ENCODE results near the gene UBE2U. TPM values are rescaled to one million over a fixed set of nuclear protein-coding genes. Genes with fewer than 3 reads are reported as not detected.

UBE2U gene, protein sequence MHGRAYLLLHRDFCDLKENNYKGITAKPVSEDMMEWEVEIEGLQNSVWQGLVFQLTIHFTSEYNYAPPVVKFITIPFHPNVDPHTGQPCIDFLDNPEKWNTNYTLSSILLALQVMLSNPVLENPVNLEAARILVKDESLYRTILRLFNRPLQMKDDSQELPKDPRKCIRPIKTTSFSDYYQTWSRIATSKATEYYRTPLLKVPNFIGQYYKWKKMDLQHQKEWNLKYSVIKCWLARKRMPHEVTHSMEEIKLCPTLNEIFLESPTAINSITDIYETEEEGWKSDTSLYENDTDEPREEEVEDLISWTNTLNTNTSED
- not detected for polyA plus RNA-seq (2013, experiment 1 of 2)
- polyA plus RNA-seq (2013, experiment 2 of 2) = not detected

GRCh38 chr1:64203420-64203819, at the start of gene UBE2U:
Gene UBE2U (plus strand): TSS chr1:64203623. CDS start chr1:64204051, 428 bp downstream.
- no peaks in the 10 kb centered on the region for H3K9me3 ChIP-seq (ENCODE audit: insufficient read depth, low read depth, low read length)
- no peak within 1 kb of the TSS for H3K27ac ChIP-seq (ENCODE audit: low read depth, low read length)
- H3K4me1 ChIP-seq (ENCODE audit: insufficient read depth, low read length) = no peaks in the 10 kb centered on the region
- no peaks in the 10 kb centered on the region for H3K36me3 ChIP-seq (ENCODE audit: insufficient read depth, low read length)
- WGBS = 96% methylated on average over 23 of the region's 23 CpGs
- H3K27me3 ChIP-seq (ENCODE audit: insufficient read depth, low read length) = no peaks in the 10 kb centered on the region
- no peak within 1 kb of the TSS for H3K9ac ChIP-seq (ENCODE audit: low read depth, low read length)
- no peak within 1 kb of the TSS for H3K4me3 ChIP-seq (ENCODE audit: low read length)

GRCh38 chr1:64155278-64155677, 48.1 kb upstream of the UBE2U start:
- WGBS = 60% methylated on average over 1 of the region's 1 CpG
- Histone ChIP-seq H3K4me1 (ENCODE audit: insufficient read depth, low read length) (peaks cover 16% of the 10 kb centered on the region), H3K27me3 (ENCODE audit: insufficient read depth, low read length) (no peaks in the 10 kb centered on the region), H3K27ac (ENCODE audit: low read depth, low read length) (no peak overlapping the region), H3K36me3 (ENCODE audit: insufficient read depth, low read length) (peaks cover 21% of the 10 kb centered on the region), H3K4me3 (ENCODE audit: low read length) (no peak overlapping the region), H3K9ac (ENCODE audit: low read depth, low read length) (no peak overlapping the region), H3K9me3 (ENCODE audit: insufficient read depth, low read depth, low read length) (no peaks in the 10 kb centered on the region)

GRCh38 chr1:64161357-64161941, 42.0 kb upstream of the UBE2U start:
- 80% methylated on average over 1 of the region's 1 CpG for WGBS
- Histone ChIP-seq H3K4me3 (ENCODE audit: low read length) (no peak overlapping the region), H3K9me3 (ENCODE audit: insufficient read depth, low read depth, low read length) (no peaks in the 10 kb centered on the region), H3K27ac (ENCODE audit: low read depth, low read length) (no peak overlapping the region), H3K4me1 (ENCODE audit: insufficient read depth, low read length) (peaks cover 2% of the 10 kb centered on the region; the same call in 1 of the 2 replicates), H3K36me3 (ENCODE audit: insufficient read depth, low read length) (peaks cover 58% of the 10 kb centered on the region), H3K9ac (ENCODE audit: low read depth, low read length) (no peak overlapping the region), H3K27me3 (ENCODE audit: insufficient read depth, low read length) (no peaks in the 10 kb centered on the region)

DNA sequence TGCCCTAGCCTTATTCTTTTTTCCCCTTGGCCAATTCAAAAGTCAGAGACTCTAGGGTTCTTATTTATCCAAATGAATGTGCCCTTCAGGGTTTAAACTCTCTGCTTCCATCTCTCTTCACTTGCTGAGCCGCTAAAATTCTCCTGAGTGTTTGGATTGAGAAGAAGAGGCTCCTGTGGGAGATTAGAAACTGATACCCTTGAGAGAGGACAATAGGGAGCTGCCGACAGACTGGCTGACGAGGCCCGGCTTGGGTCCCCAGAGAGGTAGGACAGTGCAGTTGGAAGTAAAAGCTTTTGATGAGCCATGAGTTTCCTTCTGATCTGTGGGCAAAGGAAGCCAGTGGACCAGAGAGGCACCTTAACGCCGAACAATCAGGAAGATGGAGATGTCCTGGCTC, 41.3 kb upstream of the UBE2U start:
- 0 out of 2 replicates have a peak overlapping the region, but pooled peaks have one; percentile 8 for H3K27ac ChIP-seq (ENCODE audit: low read depth, low read length)
- no peak overlapping the region for H3K9ac ChIP-seq (ENCODE audit: low read depth, low read length)
- no peaks in the 10 kb centered on the region for H3K9me3 ChIP-seq (ENCODE audit: insufficient read depth, low read depth, low read length)
- no peaks in the 10 kb centered on the region for H3K27me3 ChIP-seq (ENCODE audit: insufficient read depth, low read length)
- H3K36me3 ChIP-seq (ENCODE audit: insufficient read depth, low read length) = peaks cover 63% of the 10 kb centered on the region
- no peak overlapping the region for H3K4me3 ChIP-seq (ENCODE audit: low read length)
- 87% methylated on average over 6 of the region's 6 CpGs for WGBS
- peaks cover 2% of the 10 kb centered on the region; the same call in 1 of the 2 replicates for H3K4me1 ChIP-seq (ENCODE audit: insufficient read depth, low read length)

DNA sequence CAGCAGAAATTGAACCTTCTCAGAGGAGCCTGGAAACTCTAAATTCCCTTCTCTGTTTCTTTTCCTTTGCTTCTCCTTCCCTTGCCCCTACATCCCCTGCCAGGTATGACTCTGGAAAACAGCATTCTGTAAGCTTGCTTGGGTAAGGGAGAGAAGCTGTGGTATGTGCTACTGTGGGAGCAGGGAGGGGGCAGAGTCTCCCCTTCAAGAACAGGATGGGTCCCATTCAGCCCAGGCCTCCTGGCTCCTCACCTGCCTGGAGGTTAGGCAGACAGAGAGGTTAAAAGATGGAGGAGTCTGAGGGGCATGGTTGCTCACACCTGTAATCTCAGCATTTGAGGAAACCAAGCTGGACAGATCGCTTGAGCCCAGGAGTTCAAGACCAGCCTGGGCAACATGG, 40.6 kb upstream of the UBE2U start:
- H3K36me3 ChIP-seq (ENCODE audit: insufficient read depth, low read length) = peaks cover 68% of the 10 kb centered on the region
- no peak overlapping the region for H3K27ac ChIP-seq (ENCODE audit: low read depth, low read length)
- H3K27me3 ChIP-seq (ENCODE audit: insufficient read depth, low read length) = no peaks in the 10 kb centered on the region
- no peak overlapping the region for H3K9ac ChIP-seq (ENCODE audit: low read depth, low read length)
- no peaks in the 10 kb centered on the region for H3K9me3 ChIP-seq (ENCODE audit: insufficient read depth, low read depth, low read length)
- H3K4me1 ChIP-seq (ENCODE audit: insufficient read depth, low read length) = peaks cover 2% of the 10 kb centered on the region; the same call in 1 of the 2 replicates
- WGBS = 90% methylated on average over 1 of the region's 1 CpG
- H3K4me3 ChIP-seq (ENCODE audit: low read length) = no peak overlapping the region

- H3K4me1 ChIP-seq (ENCODE audit: insufficient read depth, low read length) = peaks cover 2% of the 10 kb centered on the region; the same call in 1 of the 2 replicates
- H3K9ac ChIP-seq (ENCODE audit: low read depth, low read length) = no peak overlapping the region
- H3K36me3 ChIP-seq (ENCODE audit: insufficient read depth, low read length) = peaks cover 72% of the 10 kb centered on the region
- no peaks in the 10 kb centered on the region for H3K27me3 ChIP-seq (ENCODE audit: insufficient read depth, low read length)
- WGBS = 89% methylated on average over 4 of the region's 4 CpGs
- H3K27ac ChIP-seq (ENCODE audit: low read depth, low read length) = no peak overlapping the region
- H3K9me3 ChIP-seq (ENCODE audit: insufficient read depth, low read depth, low read length) = no peaks in the 10 kb centered on the region
- no peak overlapping the region for H3K4me3 ChIP-seq (ENCODE audit: low read length)
Observed at GRCh38 chr1:64163431-64163830, 40.0 kb upstream of the UBE2U start.

DNA sequence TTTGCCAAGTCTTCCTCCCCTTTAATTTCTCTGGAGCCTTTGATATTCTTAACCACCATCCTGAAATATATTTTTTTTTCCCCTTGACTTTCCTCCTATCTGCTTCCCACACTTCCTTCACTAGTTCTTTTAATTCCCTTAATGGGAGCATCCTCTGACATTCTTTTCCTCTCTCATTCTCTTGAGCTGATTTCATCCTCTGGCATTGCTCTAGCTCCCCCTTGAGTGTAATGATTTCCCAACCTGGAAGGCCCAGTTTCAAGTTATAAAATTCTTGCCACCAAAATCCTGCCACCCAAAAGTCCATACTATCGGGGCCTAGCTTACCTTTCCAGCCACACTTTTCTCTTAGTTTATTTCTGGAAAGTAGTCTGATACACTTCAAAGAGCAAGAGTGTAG, 39.5 kb upstream of the UBE2U start:
- H3K4me3 ChIP-seq (ENCODE audit: low read length) = no peak overlapping the region
- H3K9ac ChIP-seq (ENCODE audit: low read depth, low read length) = no peak overlapping the region
- H3K36me3 ChIP-seq (ENCODE audit: insufficient read depth, low read length) = peaks cover 72% of the 10 kb centered on the region
- peaks cover 2% of the 10 kb centered on the region; the same call in 1 of the 2 replicates for H3K4me1 ChIP-seq (ENCODE audit: insufficient read depth, low read length)
- H3K27ac ChIP-seq (ENCODE audit: low read depth, low read length) = no peak overlapping the region
- H3K27me3 ChIP-seq (ENCODE audit: insufficient read depth, low read length) = no peaks in the 10 kb centered on the region
- 69% methylated on average over 1 of the region's 1 CpG for WGBS
- H3K9me3 ChIP-seq (ENCODE audit: insufficient read depth, low read depth, low read length) = no peaks in the 10 kb centered on the region

DNA sequence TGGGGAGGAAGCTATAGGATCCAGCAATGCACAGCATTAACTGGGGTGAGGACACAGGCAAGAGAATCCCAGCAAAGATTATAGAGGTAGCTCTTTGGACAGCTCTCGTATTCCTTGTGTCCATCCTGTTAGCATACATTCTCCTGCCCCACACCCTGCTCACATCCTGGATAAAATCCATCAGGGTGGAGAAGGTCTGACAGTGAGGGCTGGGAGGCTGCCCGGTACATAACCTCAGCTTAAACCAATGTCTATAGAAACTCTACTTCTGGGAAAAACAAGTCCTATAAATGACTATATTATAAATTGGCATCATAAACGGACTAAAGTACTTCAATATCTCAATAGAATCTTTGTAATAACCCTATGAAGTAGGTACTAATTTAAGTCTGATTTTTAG, 36.8 kb upstream of the UBE2U start:
- 98% methylated on average over 2 of the region's 3 CpGs for WGBS

DNA sequence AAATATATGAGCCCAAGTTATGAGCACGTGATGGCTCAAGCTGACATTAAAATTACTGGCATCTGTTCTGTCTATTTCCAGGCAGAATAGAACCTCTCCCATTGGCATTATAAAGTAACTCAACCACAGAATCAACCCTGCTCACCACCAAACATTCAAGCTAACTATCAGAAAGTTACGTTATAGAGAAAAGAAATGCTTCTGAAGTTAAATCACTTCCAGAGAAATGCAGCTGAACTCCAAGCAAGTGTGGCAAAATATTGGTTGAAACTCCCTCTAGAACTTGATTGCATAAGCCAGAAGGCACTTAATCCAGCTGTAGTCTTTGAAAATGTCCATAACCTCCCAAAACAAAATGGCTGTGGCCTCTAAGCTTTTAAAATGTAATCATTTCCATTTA, 36.2 kb upstream of the UBE2U start:
- no peak overlapping the region for H3K9ac ChIP-seq (ENCODE audit: low read depth, low read length)
- no peaks in the 10 kb centered on the region for H3K27me3 ChIP-seq (ENCODE audit: insufficient read depth, low read length)
- peaks cover 43% of the 10 kb centered on the region for H3K36me3 ChIP-seq (ENCODE audit: insufficient read depth, low read length)
- H3K4me3 ChIP-seq (ENCODE audit: low read length) = no peak overlapping the region
- no peaks in the 10 kb centered on the region for H3K9me3 ChIP-seq (ENCODE audit: insufficient read depth, low read depth, low read length)
- no peak overlapping the region for H3K27ac ChIP-seq (ENCODE audit: low read depth, low read length)
- peaks cover 10% of the 10 kb centered on the region for H3K4me1 ChIP-seq (ENCODE audit: insufficient read depth, low read length)
- 76% methylated on average over 2 of the region's 2 CpGs for WGBS

More for the DNA sequence above, 36.8 kb upstream of the UBE2U start:
- no peak overlapping the region for H3K9ac ChIP-seq (ENCODE audit: low read depth, low read length)
- peaks cover 48% of the 10 kb centered on the region for H3K36me3 ChIP-seq (ENCODE audit: insufficient read depth, low read length)
- H3K27ac ChIP-seq (ENCODE audit: low read depth, low read length) = no peak overlapping the region
- H3K4me1 ChIP-seq (ENCODE audit: insufficient read depth, low read length) = peaks cover 5% of the 10 kb centered on the region
- H3K4me3 ChIP-seq (ENCODE audit: low read length) = no peak overlapping the region
- no peaks in the 10 kb centered on the region for H3K27me3 ChIP-seq (ENCODE audit: insufficient read depth, low read length)
- H3K9me3 ChIP-seq (ENCODE audit: insufficient read depth, low read depth, low read length) = no peaks in the 10 kb centered on the region

GRCh38 chr1:64171246-64171645, 32.2 kb upstream of the UBE2U start:
- Histone ChIP-seq H3K27me3 (ENCODE audit: insufficient read depth, low read length) (no peaks in the 10 kb centered on the region), H3K4me1 (ENCODE audit: insufficient read depth, low read length) (peaks cover 22% of the 10 kb centered on the region), H3K9me3 (ENCODE audit: insufficient read depth, low read depth, low read length) (no peaks in the 10 kb centered on the region), H3K4me3 (ENCODE audit: low read length) (no peak overlapping the region), H3K9ac (ENCODE audit: low read depth, low read length) (no peak overlapping the region), H3K27ac (ENCODE audit: low read depth, low read length) (no peak overlapping the region), H3K36me3 (ENCODE audit: insufficient read depth, low read length) (peaks cover 30% of the 10 kb centered on the region)
- 95% methylated on average over 1 of the region's 1 CpG for WGBS

DNA sequence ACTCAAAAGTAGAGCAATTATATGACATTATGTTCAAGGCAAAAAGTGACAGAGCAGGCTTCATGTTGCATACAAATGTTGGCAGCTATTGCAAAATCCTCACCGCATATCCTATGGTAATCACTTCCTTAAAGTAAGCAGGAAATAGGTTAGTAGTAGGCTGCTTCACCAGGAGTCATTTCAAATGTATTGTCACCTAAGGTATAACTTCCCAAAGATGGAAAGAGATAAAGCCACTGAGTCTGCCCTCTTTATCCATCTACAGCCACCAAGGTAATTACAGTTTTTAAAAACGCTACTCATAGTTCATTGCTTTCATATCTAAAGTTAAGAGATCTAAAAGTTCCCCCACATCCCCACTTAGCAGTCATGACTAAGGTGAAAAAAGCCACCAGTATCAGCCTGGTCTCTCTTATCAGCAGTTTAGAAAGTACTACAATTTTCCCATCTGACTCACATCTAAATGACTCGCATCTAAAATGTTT, 31.6 kb upstream of the UBE2U start:
- no peak overlapping the region for H3K9ac ChIP-seq (ENCODE audit: low read depth, low read length)
- no peaks in the 10 kb centered on the region for H3K9me3 ChIP-seq (ENCODE audit: insufficient read depth, low read depth, low read length)
- H3K4me1 ChIP-seq (ENCODE audit: insufficient read depth, low read length) = peaks cover 22% of the 10 kb centered on the region
- no peak overlapping the region for H3K4me3 ChIP-seq (ENCODE audit: low read length)
- 82% methylated on average over 3 of the region's 3 CpGs for WGBS
- H3K27ac ChIP-seq (ENCODE audit: low read depth, low read length) = no peak overlapping the region
- H3K27me3 ChIP-seq (ENCODE audit: insufficient read depth, low read length) = no peaks in the 10 kb centered on the region
- peaks cover 34% of the 10 kb centered on the region for H3K36me3 ChIP-seq (ENCODE audit: insufficient read depth, low read length)

All from HUES64 (cell line).